Neural cell (in vitro differentiated cells): ENCODE measurements around the gene SHISA9. TPM values are rescaled to one million over a fixed set of nuclear protein-coding genes. Genes with fewer than 3 reads are reported as not detected.

ENCODE experiments used
- H2AFZ ChIP-seq: fragments of 200-600, 300-800 bp; sonication (generic), shearing (Covaris generic); 2 replicates; pipeline ENCODE4 v1.6.0; 2014; ENCODE audit warnings: low read depth, mild to moderate bottlenecking, antibody characterized with exemption, low read length, moderate library complexity
- H3F3A ChIP-seq: fragments of 200-600 bp; shearing (Covaris generic); 2 replicates; pipeline ENCODE4 v1.6.1; 2016; ENCODE audit warnings: mild to moderate bottlenecking, moderate library complexity, mixed read lengths, antibody characterized with exemption, low read length; ENCODE audit not compliant: insufficient read depth, poor library complexity, severe bottlenecking
- H3K27ac ChIP-seq: fragments of 200-600, 300-800 bp; sonication (generic), shearing (Covaris generic); 2 replicates; pipeline ENCODE4 v1.5.1; 2014; ENCODE audit warnings: mild to moderate bottlenecking, low read length, moderate library complexity
- H3K27me3 ChIP-seq: fragments of 300-800, 200-600 bp; sonication (generic), shearing (Covaris generic); 2 replicates; pipeline ENCODE4 v1.6.0; 2014; ENCODE audit warnings: mild to moderate bottlenecking, low read depth, low read length, moderate library complexity; ENCODE audit not compliant: insufficient read depth
- H3K36me3 ChIP-seq: fragments of 300-800, 200-600 bp; sonication (generic), shearing (Covaris generic); 2 replicates; pipeline ENCODE4 v1.5.1; 2014; ENCODE audit warnings: mild to moderate bottlenecking, antibody characterized with exemption, low read length, moderate library complexity; ENCODE audit not compliant: insufficient read depth
- H3K4me2 ChIP-seq: fragments of 300-800, 200-600 bp; sonication (generic), shearing (Covaris generic); 2 replicates; pipeline ENCODE4 v1.6.0; 2014; ENCODE audit warnings: mild to moderate bottlenecking, low read length
- H3K4me3 ChIP-seq: fragments of 300-800, 200-600 bp; sonication (generic), shearing (Covaris generic); 2 replicates; pipeline ENCODE4 v1.5.1; 2014; ENCODE audit warnings: mild to moderate bottlenecking, low read length, moderate library complexity
- H3K79me2 ChIP-seq: fragments of 200-600 bp; shearing (Covaris generic); replicated peaks from 2 replicates; pipeline ENCODE4 v1.6.0; 2014; ENCODE audit warnings: mild to moderate bottlenecking, low read length, moderate library complexity; ENCODE audit not compliant: insufficient read depth
- H3K9ac ChIP-seq: fragments of 300-800, 200-600 bp; sonication (generic), shearing (Covaris generic); 2 replicates; pipeline ENCODE4 v1.6.1; 2016; ENCODE audit warnings: mild to moderate bottlenecking, low read length, mixed read lengths
- H3K9me2 ChIP-seq: fragments of 200-600 bp; shearing (Covaris generic); 2 replicates; pipeline ENCODE4 v1.6.1; 2016; ENCODE audit warnings: mild to moderate bottlenecking, low read length, mixed read lengths; ENCODE audit not compliant: insufficient read depth
- H3K9me3 ChIP-seq: fragments of 200-600, 300-800 bp; sonication (generic), shearing (Covaris generic); 2 replicates; pipeline ENCODE4 v1.6.1; 2016; ENCODE audit warnings: mild to moderate bottlenecking, mixed run types, low read length, moderate library complexity, mixed read lengths
- H4K20me1 ChIP-seq: fragments of 200-600 bp; shearing (Covaris generic); 2 replicates; pipeline ENCODE4 v1.6.1; 2016; ENCODE audit warnings: mild to moderate bottlenecking, mixed run types; ENCODE audit not compliant: insufficient read depth
- CTCF ChIP-seq: fragments of 450-650 bp; IDR thresholded peaks from 2 replicates; pipeline ENCODE4 v1.5.1; 2014; ENCODE audit warnings: antibody characterized with exemption, mild to moderate bottlenecking, moderate library complexity; ENCODE audit not compliant: poor library complexity, severe bottlenecking
- EP300 ChIP-seq: fragments of 450-650 bp; conservative IDR thresholded peaks from 2 replicates; pipeline ENCODE4 v1.6.1; 2014; ENCODE audit warnings: antibody characterized with exemption, mild to moderate bottlenecking, moderate library complexity; ENCODE audit not compliant: poor library complexity, severe bottlenecking
- EZH2 ChIP-seq: fragments of 200-600, 300-800 bp; shearing (Covaris generic), sonication (generic); IDR thresholded peaks from 2 replicates; pipeline ENCODE4 v1.6.1; 2014; ENCODE audit warnings: antibody characterized with exemption, low read length, borderline replicate concordance, mild to moderate bottlenecking; ENCODE audit not compliant: insufficient read depth, poor library complexity, severe bottlenecking
- MXI1 ChIP-seq: fragments of 450-650 bp; conservative IDR thresholded peaks from 2 replicates; pipeline ENCODE4 v1.6.1; 2014; ENCODE audit warnings: antibody characterized with exemption, mild to moderate bottlenecking; ENCODE audit not compliant: poor library complexity, severe bottlenecking
- POLR2AphosphoS5 ChIP-seq: IDR thresholded peaks from 2 replicates; pipeline ENCODE4 v1.6.1; 2012
- RAD21 ChIP-seq: fragments of 450-650 bp; conservative IDR thresholded peaks from 2 replicates; pipeline ENCODE4 v1.6.1; 2014; ENCODE audit warnings: antibody characterized with exemption, mild to moderate bottlenecking, moderate library complexity
- REST ChIP-seq: IDR thresholded peaks from 2 replicates; pipeline ENCODE4 v1.6.1; 2012; ENCODE audit warnings: borderline replicate concordance
- SMC3 ChIP-seq: fragments of 450-650 bp; conservative IDR thresholded peaks from 2 replicates; pipeline ENCODE4 v1.6.1; 2014; ENCODE audit warnings: antibody characterized with exemption, mild to moderate bottlenecking, moderate library complexity; ENCODE audit not compliant: poor library complexity
- TAF1 ChIP-seq: IDR thresholded peaks from 2 replicates; pipeline ENCODE4 v1.6.1; 2012; ENCODE audit warnings: low read depth
- polyA plus RNA-seq: library from polyadenylated mRNA; depleted of rRNA; stranded (reverse); fragments of >200 nt; gene quantifications from 2 replicates; pipeline ENCODE4 v1.2.3, GENCODE V29; 2014

Gene SHISA9
- polyA plus RNA-seq, 1 donor from 2014 or later: 2.0 TPM

- H3K4me2 ChIP-seq: no peak overlapping the region
- peaks cover 6% of the 10 kb centered on the region for H3K9me3 ChIP-seq
- no peaks in the 10 kb centered on the region for H3K9me2 ChIP-seq
- no peak overlapping the region for H3K27ac ChIP-seq
- no peak overlapping the region for H3K9ac ChIP-seq
- H3K27me3 ChIP-seq: peaks cover 13% of the 10 kb centered on the region
- no peaks in the 10 kb centered on the region for H4K20me1 ChIP-seq
- TF ChIP-seq EZH2 (no peak), SMC3 (no peak), CTCF (no peak), POLR2AphosphoS5 (no peak), TAF1 (no peak), REST (no peak), MXI1 (no peak), EP300 (no peak), RAD21 (no peak)
- H2AFZ ChIP-seq: no peak overlapping the region
- no peak overlapping the region for H3K4me3 ChIP-seq
- no peaks in the 10 kb centered on the region for H3K79me2 ChIP-seq
- no peaks in the 10 kb centered on the region for H3F3A ChIP-seq
- H3K36me3 ChIP-seq: no peaks in the 10 kb centered on the region
These were observed 225.7 kb downstream of the SHISA9 start for GRCh38 chr16:13127144-13127543.

- Histone ChIP-seq H3K9me2 (no peaks in the 10 kb centered on the region), H3K4me2 (no peak overlapping the region), H3K4me3 (no peak overlapping the region), H2AFZ (no peak overlapping the region), H3K27me3 (peaks cover 13% of the 10 kb centered on the region), H3F3A (no peaks in the 10 kb centered on the region), H3K9ac (no peak overlapping the region), H3K9me3 (peaks cover 3% of the 10 kb centered on the region), H3K79me2 (no peaks in the 10 kb centered on the region), H4K20me1 (no peaks in the 10 kb centered on the region), H3K36me3 (no peaks in the 10 kb centered on the region), H3K27ac (no peak overlapping the region)
- no peak for TF ChIP-seq SMC3
- TF ChIP-seq POLR2AphosphoS5: no peak
- no peak for TF ChIP-seq CTCF
- TF ChIP-seq RAD21: no peak
- no peak for TF ChIP-seq EZH2
- no peak for TF ChIP-seq MXI1
- TF ChIP-seq EP300: no peak
- no peak for TF ChIP-seq REST
- TF ChIP-seq TAF1: no peak
These were observed 229.2 kb downstream of the SHISA9 start for GRCh38 chr16:13130586-13130985.
